HEK293 (cell line): ENCODE data around the gene NACA2.

Experiments used
- CTCF ChIA-PET: fragments of 350-600 bp; formaldehyde crosslinking; extraction: SDS; loops from one replicate; lab custom pipeline; 2021; ENCODE audit warnings: antibody characterized with exemption; lab: Yijun Ruan, JAX
- POLR2A ChIA-PET: fragments of 300-600 bp; formaldehyde crosslinking; extraction: SDS; loops from one replicate; lab custom pipeline; 2020; ENCODE audit warnings: antibody characterized with exemption, inconsistent platforms; lab: Yijun Ruan, JAX
- H3K27ac ChIP-seq: fragments of 200-500 bp; sonication (Bioruptor generic); 2 replicates; pipeline ENCODE4 v1.5.1; 2014; ENCODE audit warnings: low read depth, low read length, control low read depth, inconsistent platforms; ENCODE audit errors: extremely low read depth
- H3K36me3 ChIP-seq, 2 experiments: fragments of 200-500 bp in 1 of 2; sonication (Bioruptor generic) in 1 of 2; 1 replicate in 1 of 2; 2 replicates in 1 of 2; pipeline ENCODE4 v1.5.1; 2014 to 2017; ENCODE audit warnings: inconsistent platforms in 2 of 2, low read length in 2 of 2; ENCODE audit not compliant: control insufficient read depth in 2 of 2, insufficient read depth in 1 of 2
- H3K4me1 ChIP-seq: fragments of 200-500 bp; sonication (Bioruptor generic); 2 replicates; pipeline ENCODE4 v1.5.1; 2014; ENCODE audit warnings: mild to moderate bottlenecking, low read length, inconsistent platforms; ENCODE audit not compliant: control insufficient read depth, insufficient read depth
- H3K4me3 ChIP-seq: 2 replicates; pipeline ENCODE4 v1.5.1; 2011; ENCODE audit warnings: low read depth, mild to moderate bottlenecking, control low read depth, low read length, moderate library complexity
- H3K9me3 ChIP-seq: fragments of 200-500 bp; sonication (Bioruptor generic); 2 replicates; pipeline ENCODE4 v1.5.1; 2014; ENCODE audit warnings: low read depth, low read length, inconsistent platforms; ENCODE audit not compliant: control insufficient read depth, insufficient read depth
- GLIS2 ChIP-seq: fragments of 450-650 bp; formaldehyde crosslinking; IDR thresholded peaks from 2 replicates; pipeline ENCODE4 v1.5.1; 2016; ENCODE audit warnings: missing biosample characterization, missing genetic modification characterization
- KLF10 ChIP-seq: fragments of 450-650 bp; IDR thresholded peaks from 2 replicates; pipeline ENCODE4 v1.5.1; 2018; ENCODE audit warnings: missing biosample characterization, mild to moderate bottlenecking, missing genetic modification characterization
- PRDM10 ChIP-seq: fragments of 450-650 bp; formaldehyde crosslinking; IDR thresholded peaks from 2 replicates; pipeline ENCODE4 v1.5.1; 2016; ENCODE audit warnings: missing biosample characterization, missing genetic modification characterization
- SCRT2 ChIP-seq: fragments of 450-650 bp; formaldehyde crosslinking; IDR thresholded peaks from 2 replicates; pipeline ENCODE4 v1.5.1; 2016; ENCODE audit warnings: missing biosample characterization, missing genetic modification characterization
- TCF7L2 ChIP-seq: IDR thresholded peaks from 2 replicates; pipeline ENCODE4 v1.6.1; 2011; ENCODE audit warnings: low read depth, mild to moderate bottlenecking, inconsistent platforms, low read length, moderate library complexity, borderline replicate concordance
- ZNF10 ChIP-seq: fragments of 450-650 bp; formaldehyde crosslinking; IDR thresholded peaks from 2 replicates; pipeline ENCODE4 v1.5.1; 2017; ENCODE audit warnings: missing biosample characterization, missing genetic modification characterization
- ZNF121 ChIP-seq: fragments of 450-650 bp; formaldehyde crosslinking; IDR thresholded peaks from 2 replicates; pipeline ENCODE4 v1.5.1; 2016; ENCODE audit warnings: missing biosample characterization, missing genetic modification characterization
- ZNF133 ChIP-seq: fragments of 450-650 bp; formaldehyde crosslinking; IDR thresholded peaks from 2 replicates; pipeline ENCODE4 v1.5.1; 2016; ENCODE audit warnings: missing biosample characterization, missing genetic modification characterization
- ZNF155 ChIP-seq: fragments of 450-650 bp; formaldehyde crosslinking; IDR thresholded peaks from 2 replicates; pipeline ENCODE4 v1.5.1; 2016; ENCODE audit warnings: missing biosample characterization, missing genetic modification characterization
- ZNF426 ChIP-seq: fragments of 450-650 bp; formaldehyde crosslinking; IDR thresholded peaks from 2 replicates; pipeline ENCODE4 v1.5.1; 2017; ENCODE audit warnings: missing biosample characterization, missing genetic modification characterization, mild to moderate bottlenecking, inconsistent platforms, moderate library complexity
- ZNF449 ChIP-seq: fragments of 450-650 bp; formaldehyde crosslinking; IDR thresholded peaks from 2 replicates; pipeline ENCODE4 v1.5.1; 2017; ENCODE audit warnings: missing biosample characterization, mild to moderate bottlenecking, missing genetic modification characterization, moderate library complexity
- ZNF529 ChIP-seq: fragments of 450-650 bp; formaldehyde crosslinking; IDR thresholded peaks from 2 replicates; pipeline ENCODE4 v1.5.1; 2017; ENCODE audit warnings: missing genetic modification characterization, missing biosample characterization; ENCODE audit not compliant: insufficient replicate concordance
- ZNF571 ChIP-seq: fragments of 450-650 bp; formaldehyde crosslinking; IDR thresholded peaks from 2 replicates; pipeline ENCODE4 v1.5.0; 2017; ENCODE audit warnings: missing biosample characterization, missing genetic modification characterization
- ZNF596 ChIP-seq: fragments of 450-650 bp; IDR thresholded peaks from 2 replicates; pipeline ENCODE4 v1.5.0; 2018; ENCODE audit warnings: missing biosample characterization, mild to moderate bottlenecking, missing genetic modification characterization, moderate library complexity
- ZNF626 ChIP-seq: fragments of 450-650 bp; sonication (Bioruptor Pico); formaldehyde crosslinking; IDR thresholded peaks from 2 replicates; pipeline ENCODE4 v1.5.1; 2018; ENCODE audit warnings: missing biosample characterization, missing genetic modification characterization, inconsistent platforms
- ZNF837 ChIP-seq: fragments of 450-650 bp; formaldehyde crosslinking; IDR thresholded peaks from 2 replicates; pipeline ENCODE4 v1.5.1; 2016; ENCODE audit warnings: missing biosample characterization, missing genetic modification characterization
- ZXDB ChIP-seq: fragments of 450-650 bp; formaldehyde crosslinking; IDR thresholded peaks from 2 replicates; pipeline ENCODE4 v1.5.1; 2016; ENCODE audit warnings: missing biosample characterization, missing genetic modification characterization

NACA2 gene

GRCh38 chr17:61580502-61580901 is 10.5 kb downstream of the NACA2 start (continued):
- TF ChIP-seq ZNF626 (tag by site-specific recombination) (no peak), ZNF10 (no peak), ZNF571 (no peak), ZXDB (tag by site-specific recombination) (no peak)

- Histone ChIP-seq H3K27ac (no peak overlapping the region), H3K36me3 (no peaks in the 10 kb centered on the region), H3K9me3 (no peaks in the 10 kb centered on the region), H3K4me3 (no peak overlapping the region), H3K4me1 (peaks cover 8% of the 10 kb centered on the region; the same call in 1 of the 2 replicates)
- no peak for TF ChIP-seq KLF10 (tag by site-specific recombination)
- peak; percentile 79 for TF ChIP-seq SCRT2 (tag by site-specific recombination)
- POLR2A ChIA-PET, result no interaction called here
- CTCF ChIA-PET, result interaction anchor here (1.2 to 1.4 kb wide), 2 partner anchors 167 to 168 kb away, joined by 4 to 5 read pairs; no protein-coding TSS in a partner anchor
Observed at GRCh38 chr17:61579961-61580360, 11.1 kb downstream of the NACA2 start.

- Histone ChIP-seq H3K4me3 (no peak overlapping the region), H3K36me3 (no peaks in the 10 kb centered on the region), H3K4me1 (peaks cover 8% of the 10 kb centered on the region; the same call in 1 of the 2 replicates), H3K9me3 (no peaks in the 10 kb centered on the region), H3K27ac (no peak overlapping the region)
- ChIA-PET POLR2A (interaction anchor here (0.6 kb wide), 1 partner anchor 180 kb away, joined by 4 read pairs; the partner anchor contains the start of gene TBX2), CTCF (interaction anchor here (0.7 to 1.7 kb wide), 4 partner anchors 12 to 566 kb away, joined by 3 to 4 read pairs (median 4); no protein-coding TSS in a partner anchor)
- TF ChIP-seq PRDM10 (tag by site-specific recombination) (0 out of 2 replicates have a peak, but pooled peaks have one; percentile 39), ZNF837 (tag by site-specific recombination) (no peak), ZNF449 (no peak), TCF7L2 (no peak), ZNF155 (no peak), ZNF529 (no peak)
Observed at GRCh38 chr17:61579347-61579746, 11.7 kb downstream of the NACA2 start.

GRCh38 chr17:61578645-61579044 is 12.4 kb downstream of the NACA2 start:
- H3K36me3 ChIP-seq, result no peaks in the 10 kb centered on the region
- TF ChIP-seq ZNF596 (tag by site-specific recombination) (no peak), ZNF426 (no peak), ZNF133 (tag by site-specific recombination) (peak; percentile 63), ZNF121 (tag by site-specific recombination) (no peak), GLIS2 (tag by site-specific recombination) (no peak)
- H3K4me3 ChIP-seq, result no peak overlapping the region
- no peak overlapping the region for H3K27ac ChIP-seq
- CTCF ChIA-PET, result interaction anchor here (0.7 to 1.7 kb wide), 4 partner anchors 11 to 566 kb away, joined by 3 to 4 read pairs (median 4); no protein-coding TSS in a partner anchor
- no peaks in the 10 kb centered on the region for H3K9me3 ChIP-seq
- peaks cover 8% of the 10 kb centered on the region; the same call in 1 of the 2 replicates for H3K4me1 ChIP-seq
- POLR2A ChIA-PET, result no interaction called here
